HepG2 (cell line): ENCODE measurements around the gene FAM110D. TPM values are rescaled to one million over a fixed set of nuclear protein-coding genes. Genes with fewer than 3 reads are reported as not detected.

Experiments
- ATAC-seq: fragments of 200-7000 bp; cut with Tn5 transposase; 3 replicates; pipeline ENCODE4 v1.9.1; 2020; ENCODE audit warnings: mild to moderate bottlenecking, moderate library complexity
- BruUV-seq: library from RNA; stranded (reverse); fragments of 400-500 nt; replicated peaks from 2 replicates; lab custom pipeline; 2021; lab: Mats Ljungman, UMichigan
- CTCF ChIA-PET: fragments of 300-600 bp; formaldehyde crosslinking; extraction: SDS; loops from one replicate; lab custom pipeline; 2021; ENCODE audit warnings: low total read pairs, inconsistent platforms, low intra/inter-chr PET ratio; lab: Yijun Ruan, JAX
- POLR2A ChIA-PET: fragments of 350-600 bp; sonication (Branson Sonifier 250); formaldehyde crosslinking; loops from one replicate; lab custom pipeline; 2020; ENCODE audit warnings: antibody characterized with exemption, inconsistent platforms; lab: Yijun Ruan, JAX
- DNase-seq: peaks from one replicate; pipeline ENCODE4 v3.0.0-alpha.2; 2015; ENCODE audit warnings: low spot score
- FAIRE-seq: peaks from 3 replicates; lab custom pipeline; 2011; peaks lifted over from hg19 to GRCh38; lab: Jason Lieb, UNC
- H2AFZ ChIP-seq: one replicate; pipeline ENCODE4 v1.6.1; 2011; ENCODE audit warnings: low read length, inconsistent platforms
- H3K27ac ChIP-seq: fragments of 300-600 bp; 3 replicates; pipeline ENCODE4 v1.8.0; 2011; ENCODE audit warnings: mixed run types, mild to moderate bottlenecking, mixed read lengths, low read length, inconsistent platforms; ENCODE audit not compliant: insufficient read depth; ENCODE audit errors: extremely low read length
- H3K27me3 ChIP-seq, 2 experiments: fragments of 200-600 bp in 1 of 2; 2 replicates in 1 of 2; 3 replicates in 1 of 2; pipeline versions ENCODE4 v1.6.0 to v1.8.0; 2011; ENCODE audit warnings: low read length in 2 of 2, mild to moderate bottlenecking in 2 of 2, moderate library complexity in 2 of 2, inconsistent platforms in 1 of 2; ENCODE audit not compliant: insufficient read depth in 2 of 2, control insufficient read depth in 1 of 2
- H3K36me3 ChIP-seq, 2 experiments: fragments of 200-600 bp in 1 of 2; replicated peaks in 1 of 2; 2 replicates in 1 of 2; 3 replicates in 1 of 2; pipeline versions ENCODE4 v1.5.1 to v1.8.0; 2011; ENCODE audit warnings: low read length in 2 of 2, inconsistent platforms in 1 of 2; ENCODE audit not compliant: insufficient read depth in 2 of 2, control insufficient read depth in 1 of 2
- H3K4me1 ChIP-seq: 2 replicates; pipeline ENCODE4 v1.5.1; 2012; ENCODE audit warnings: low read length, inconsistent platforms; ENCODE audit not compliant: insufficient read depth
- H3K4me2 ChIP-seq: 2 replicates; pipeline ENCODE4 v1.6.0; 2011; ENCODE audit warnings: low read depth, low read length, inconsistent platforms
- H3K4me3 ChIP-seq, 3 experiments: fragments of 200-600 bp in 1 of 3; sonication (generic), shearing (Covaris generic) in 1 of 3; replicated peaks in 1 of 3; 2 replicates each; pipeline ENCODE4 v1.5.1; 2011 to 2016; ENCODE audit warnings: low read length in 3 of 3, inconsistent platforms in 2 of 3, low read depth in 2 of 3, mild to moderate bottlenecking in 2 of 3, control low read depth in 1 of 3, mixed read lengths in 1 of 3; ENCODE audit not compliant: insufficient read depth in 1 of 3
- H3K79me2 ChIP-seq: one replicate; pipeline ENCODE4 v1.6.1; 2011; ENCODE audit warnings: low read length, inconsistent platforms; ENCODE audit not compliant: insufficient read depth
- H3K9ac ChIP-seq: 2 replicates; pipeline ENCODE4 v1.6.0; 2011; ENCODE audit warnings: mild to moderate bottlenecking, low read depth, low read length, inconsistent platforms; ENCODE audit not compliant: insufficient read depth
- H3K9me3 ChIP-seq: 2 replicates; pipeline ENCODE4 v1.5.1; 2012; ENCODE audit warnings: mild to moderate bottlenecking, low read length
- H4K20me1 ChIP-seq: 2 replicates; pipeline ENCODE4 v1.6.0; 2011; ENCODE audit warnings: inconsistent platforms, mild to moderate bottlenecking, low read length, moderate library complexity; ENCODE audit not compliant: insufficient read depth
- ATRX ChIP-seq: sonication (generic); formaldehyde crosslinking; IDR thresholded peaks from 2 replicates; pipeline ENCODE4 v1.4.0; 2020; ENCODE audit warnings: missing genetic modification reagents, borderline replicate concordance
- CCDC6 ChIP-seq: sonication (generic); formaldehyde crosslinking; IDR thresholded peaks from 2 replicates; pipeline ENCODE4 v1.8.1; 2022; ENCODE audit warnings: mild to moderate bottlenecking, missing genetic modification reagents, moderate library complexity
- ELF3 ChIP-seq: IDR thresholded peaks from 2 replicates; pipeline ENCODE4 v1.6.1; 2016; ENCODE audit warnings: missing genetic modification reagents, missing compliant biosample characterization
- MBNL3 ChIP-seq: fragments of 250-450 bp; sonication (Bioruptor Pico); conservative IDR thresholded peaks from 2 replicates; pipeline ENCODE4 v1.8.0; 2022; ENCODE audit warnings: mild to moderate bottlenecking, inconsistent platforms
- NFKBIZ ChIP-seq: IDR thresholded peaks from 2 replicates; pipeline ENCODE4 v1.6.1; 2018; ENCODE audit warnings: missing genetic modification reagents, missing compliant biosample characterization
- NKX3-1 ChIP-seq: sonication (generic); formaldehyde crosslinking; IDR thresholded peaks from 2 replicates; pipeline ENCODE4 v1.5.0; 2020; ENCODE audit warnings: missing genetic modification reagents
- RXRA ChIP-seq: sonication (generic); formaldehyde crosslinking; IDR thresholded peaks from 2 replicates; pipeline ENCODE4 v1.5.1; 2020; ENCODE audit warnings: missing genetic modification reagents
- SALL2 ChIP-seq: sonication (generic); formaldehyde crosslinking; IDR thresholded peaks from 2 replicates; pipeline ENCODE4 v1.8.1; 2023; ENCODE audit warnings: mild to moderate bottlenecking, missing genetic modification reagents, inconsistent platforms
- SIN3A ChIP-seq: IDR thresholded peaks from 2 replicates; pipeline ENCODE4 v1.6.1; 2011; ENCODE audit warnings: low read depth, mild to moderate bottlenecking, control low read depth, low read length, borderline replicate concordance
- ZNF253 ChIP-seq: sonication (generic); formaldehyde crosslinking; IDR thresholded peaks from 2 replicates; pipeline ENCODE4 v1.8.0; 2022; ENCODE audit warnings: mild to moderate bottlenecking, missing genetic modification reagents, borderline replicate concordance
- ZNF83 ChIP-seq: sonication (generic); formaldehyde crosslinking; IDR thresholded peaks from 2 replicates; pipeline ENCODE4 v1.4.0; 2020; ENCODE audit warnings: missing genetic modification reagents, mild to moderate bottlenecking, borderline replicate concordance
- WGBS: methylation state at CpG from one replicate; pipeline ENCODE4 v1.1.6; 2017; ENCODE audit warnings: low lambda C conversion rate; 5-methylcytosine and 5-hydroxymethylcytosine counted together
- in situ Hi-C: cut with HindIII; loops from 2 replicates; pipeline ENCODE4 v1.10.0; 2017; ENCODE audit warnings: low pct_unique_long_range_greater_than_20kb; ENCODE audit not compliant: extremely low pct_ligation_motif_present
- intact Hi-C: fragments of 100-400 bp; cut with micrococcal nuclease; formaldehyde crosslinking; loops from one replicate; pipeline ENCODE4 v1.10.0; 2022; ENCODE audit not compliant: unreplicated experiment
- polyA plus RNA-seq, 8 experiments: library from polyadenylated mRNA; depleted of rRNA in 3 of 8; stranded (reverse) in 7 of 8; unstranded in 1 of 8; fragments of >200 nt; fragmentation: Illumina TruSeq in 4 of 8; extraction: Trizol in 4 of 8; gene quantifications; 2 replicates each; pipeline versions ENCODE4 v1.2.1 to v1.2.3, GENCODE V29; 2011 to 2016; ENCODE audit warnings: low read depth in 4 of 8, missing spikeins in 1 of 8, mixed read lengths in 1 of 8; ENCODE audit not compliant: insufficient read depth in 1 of 8
- total RNA-seq, 5 experiments: library from RNA; depleted of rRNA; stranded (reverse); fragments of >200 nt; fragmentation: Illumina TruSeq; extraction: Trizol; gene quantifications; 2 replicates each; pipeline ENCODE4 v1.2.3, GENCODE V29; 2016; ENCODE audit warnings: low read depth in 1 of 5
- TF ChIP-seq, protein P1 (sequence below), 2 experiments: sonication (generic) in 1 of 2; formaldehyde crosslinking in 1 of 2; IDR thresholded peaks; 2 replicates each; pipeline versions ENCODE4 v1.6.1 to v1.9.0; 2014 to 2022; ENCODE audit warnings: antibody characterized with exemption in 1 of 2, borderline replicate concordance in 1 of 2, inconsistent platforms in 1 of 2, low read depth in 1 of 2, missing genetic modification reagents in 1 of 2
- TF ChIP-seq, protein P2 (sequence below): sonication (generic); formaldehyde crosslinking; IDR thresholded peaks from 2 replicates; pipeline ENCODE4 v1.4.0; 2020; ENCODE audit warnings: low read depth, mild to moderate bottlenecking, missing genetic modification reagents
- TF ChIP-seq, protein P3 (sequence below): sonication (generic); formaldehyde crosslinking; IDR thresholded peaks from 2 replicates; pipeline ENCODE4 v1.9.0; 2021; ENCODE audit warnings: missing genetic modification reagents, mild to moderate bottlenecking, borderline replicate concordance

Gene FAM110D
- total and polyA plus RNA-seq, 2 of the 13 experiments (the other 11 are each of a cell fraction or from before 2014, with no cell fraction given) = not detected

DNA sequence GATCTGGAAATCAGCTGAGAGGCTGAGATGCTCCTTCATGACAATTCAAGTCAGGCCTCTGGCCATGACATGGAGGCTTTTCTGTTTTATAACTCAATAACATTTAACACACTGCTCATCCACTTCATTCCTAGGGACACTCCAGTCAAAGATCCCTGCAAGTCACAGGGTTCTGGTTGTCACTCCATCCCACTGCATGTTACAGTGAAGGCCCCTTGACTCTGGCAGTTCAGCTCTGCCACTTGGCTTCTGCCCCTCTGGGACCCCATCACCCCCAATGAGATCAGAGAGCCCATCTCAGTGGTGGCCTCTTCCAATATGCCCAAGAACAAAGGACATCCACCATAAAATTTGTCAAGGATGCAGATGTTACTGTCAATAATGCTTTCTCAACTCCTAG, 10.0 kb upstream of the FAM110D start (continued):
- TF ChIP-seq, protein P1, sequence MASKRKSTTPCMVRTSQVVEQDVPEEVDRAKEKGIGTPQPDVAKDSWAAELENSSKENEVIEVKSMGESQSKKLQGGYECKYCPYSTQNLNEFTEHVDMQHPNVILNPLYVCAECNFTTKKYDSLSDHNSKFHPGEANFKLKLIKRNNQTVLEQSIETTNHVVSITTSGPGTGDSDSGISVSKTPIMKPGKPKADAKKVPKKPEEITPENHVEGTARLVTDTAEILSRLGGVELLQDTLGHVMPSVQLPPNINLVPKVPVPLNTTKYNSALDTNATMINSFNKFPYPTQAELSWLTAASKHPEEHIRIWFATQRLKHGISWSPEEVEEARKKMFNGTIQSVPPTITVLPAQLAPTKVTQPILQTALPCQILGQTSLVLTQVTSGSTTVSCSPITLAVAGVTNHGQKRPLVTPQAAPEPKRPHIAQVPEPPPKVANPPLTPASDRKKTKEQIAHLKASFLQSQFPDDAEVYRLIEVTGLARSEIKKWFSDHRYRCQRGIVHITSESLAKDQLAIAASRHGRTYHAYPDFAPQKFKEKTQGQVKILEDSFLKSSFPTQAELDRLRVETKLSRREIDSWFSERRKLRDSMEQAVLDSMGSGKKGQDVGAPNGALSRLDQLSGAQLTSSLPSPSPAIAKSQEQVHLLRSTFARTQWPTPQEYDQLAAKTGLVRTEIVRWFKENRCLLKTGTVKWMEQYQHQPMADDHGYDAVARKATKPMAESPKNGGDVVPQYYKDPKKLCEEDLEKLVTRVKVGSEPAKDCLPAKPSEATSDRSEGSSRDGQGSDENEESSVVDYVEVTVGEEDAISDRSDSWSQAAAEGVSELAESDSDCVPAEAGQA (IDR thresholded peaks at IDR 0.05; ENCODE audit: low read depth) = no peak
- TF ChIP-seq, protein P1 (CRISPR knock-in tag; IDR thresholded peaks at IDR 0.05; ENCODE audit: borderline replicate concordance) = no peak

DNA sequence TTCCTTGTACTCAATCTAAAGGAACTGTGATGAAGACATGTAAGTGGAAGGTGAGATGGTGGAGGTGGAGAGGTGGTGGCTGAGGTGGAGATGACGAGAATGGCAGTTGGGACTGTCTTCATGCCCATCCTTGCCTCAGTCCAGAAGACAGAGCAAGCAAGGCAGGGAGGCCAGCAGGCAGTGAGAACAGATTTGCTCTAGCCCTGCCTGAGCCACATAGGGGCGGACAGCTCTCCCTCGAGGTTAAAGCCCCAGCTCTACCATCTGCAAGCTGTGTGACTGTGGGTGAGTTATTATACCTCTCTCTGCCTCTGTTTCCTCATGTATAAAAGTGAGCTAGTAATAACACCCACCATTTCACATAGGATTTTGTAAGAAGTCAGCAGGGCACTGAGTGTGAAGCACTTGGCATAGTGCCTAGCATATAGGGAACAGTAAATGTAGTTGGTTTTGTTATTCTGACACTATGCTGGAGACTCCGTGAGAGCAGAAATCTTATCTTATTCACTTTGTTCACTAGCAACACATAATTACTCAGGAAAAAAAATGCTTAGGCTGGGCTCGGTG, 4.8 kb upstream of the FAM110D start:
- BruUV-seq = no TSS peak
- no peaks in the 10 kb centered on the region for H3K9me3 ChIP-seq
- peaks cover 8 to 43% of the 10 kb centered on the region in 2 experiments; a peak in 3 of 5 replicates for H3K27me3 ChIP-seq
- H2AFZ ChIP-seq = no peak overlapping the region
- no peak overlapping the region for H3K4me3 ChIP-seq
- CTCF ChIA-PET = no interaction called here
- in situ Hi-C loops = loop anchor here (10.0 kb wide), 1 partner anchor 49 kb away; no protein-coding TSS in a partner anchor
- H3K79me2 ChIP-seq = no peaks in the 10 kb centered on the region
- ATAC-seq (no peak), DNase-seq (no peak), FAIRE-seq (no peak)
- intact Hi-C loops = no loop called here
- no peaks in the 10 kb centered on the region for H4K20me1 ChIP-seq
- peaks cover 17% of the 10 kb centered on the region for H3K4me1 ChIP-seq
- POLR2A ChIA-PET = no interaction called here
- H3K4me2 ChIP-seq = no peak overlapping the region
- no peak overlapping the region for H3K27ac ChIP-seq
- no peaks in the 10 kb centered on the region for H3K36me3 ChIP-seq
- 21% methylated on average over 5 of the region's 5 CpGs for WGBS
- H3K9ac ChIP-seq = no peak overlapping the region
- TF ChIP-seq ZNF83 (CRISPR knock-in tag) = no peak
- TF ChIP-seq SIN3A = no peak
- TF ChIP-seq SALL2 = no peak
- TF ChIP-seq RXRA (CRISPR knock-in tag) = no peak
- no peak for TF ChIP-seq NFKBIZ
- TF ChIP-seq ELF3 (CRISPR knock-in tag) = no peak
- TF ChIP-seq, protein P2, sequence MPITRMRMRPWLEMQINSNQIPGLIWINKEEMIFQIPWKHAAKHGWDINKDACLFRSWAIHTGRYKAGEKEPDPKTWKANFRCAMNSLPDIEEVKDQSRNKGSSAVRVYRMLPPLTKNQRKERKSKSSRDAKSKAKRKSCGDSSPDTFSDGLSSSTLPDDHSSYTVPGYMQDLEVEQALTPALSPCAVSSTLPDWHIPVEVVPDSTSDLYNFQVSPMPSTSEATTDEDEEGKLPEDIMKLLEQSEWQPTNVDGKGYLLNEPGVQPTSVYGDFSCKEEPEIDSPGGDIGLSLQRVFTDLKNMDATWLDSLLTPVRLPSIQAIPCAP = no peak
- no peak for TF ChIP-seq MBNL3 (CRISPR knock-in tag)
- TF ChIP-seq, protein P3, sequence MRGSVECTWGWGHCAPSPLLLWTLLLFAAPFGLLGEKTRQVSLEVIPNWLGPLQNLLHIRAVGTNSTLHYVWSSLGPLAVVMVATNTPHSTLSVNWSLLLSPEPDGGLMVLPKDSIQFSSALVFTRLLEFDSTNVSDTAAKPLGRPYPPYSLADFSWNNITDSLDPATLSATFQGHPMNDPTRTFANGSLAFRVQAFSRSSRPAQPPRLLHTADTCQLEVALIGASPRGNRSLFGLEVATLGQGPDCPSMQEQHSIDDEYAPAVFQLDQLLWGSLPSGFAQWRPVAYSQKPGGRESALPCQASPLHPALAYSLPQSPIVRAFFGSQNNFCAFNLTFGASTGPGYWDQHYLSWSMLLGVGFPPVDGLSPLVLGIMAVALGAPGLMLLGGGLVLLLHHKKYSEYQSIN (CRISPR knock-in tag) = no peak
- no peak for TF ChIP-seq NKX3-1 (CRISPR knock-in tag)
- TF ChIP-seq ATRX (CRISPR knock-in tag) = no peak
- TF ChIP-seq ZNF253 (CRISPR knock-in tag) = no peak
- TF ChIP-seq CCDC6 (CRISPR knock-in tag) = no peak
